Ishikawa (cell line): ENCODE results near the gene BTBD9.

Experiments used
- CREB1 ChIP-seq: IDR thresholded peaks from 2 replicates; pipeline ENCODE4 v1.6.1; 2012; ENCODE audit warnings: low read depth
- EGR1 ChIP-seq: IDR thresholded peaks from 2 replicates; pipeline ENCODE4 v1.6.1; 2012
- EP300 ChIP-seq: IDR thresholded peaks from 2 replicates; pipeline ENCODE4 v1.6.1; 2012; ENCODE audit warnings: borderline replicate concordance
- FOXM1 ChIP-seq: IDR thresholded peaks from 2 replicates; pipeline ENCODE4 v1.6.1; 2012; ENCODE audit warnings: low read depth, borderline replicate concordance
- NFIC ChIP-seq: IDR thresholded peaks from 2 replicates; pipeline ENCODE4 v1.6.1; 2012
- RAD21 ChIP-seq: IDR thresholded peaks from 2 replicates; pipeline ENCODE4 v1.6.1; 2012; ENCODE audit warnings: low read depth
- TAF1 ChIP-seq: IDR thresholded peaks from 2 replicates; pipeline ENCODE4 v1.6.1; 2012; ENCODE audit warnings: low read depth, mild to moderate bottlenecking
- TCF12 ChIP-seq: IDR thresholded peaks from 2 replicates; pipeline ENCODE4 v1.6.1; 2012; ENCODE audit warnings: low read depth
- TEAD4 ChIP-seq: IDR thresholded peaks from 2 replicates; pipeline ENCODE4 v1.6.1; 2012
- YY1 ChIP-seq: IDR thresholded peaks from 2 replicates; pipeline ENCODE4 v1.6.1; 2012; ENCODE audit warnings: low read depth
- ZBTB7A ChIP-seq: IDR thresholded peaks from 2 replicates; pipeline ENCODE4 v1.6.1; 2012; ENCODE audit warnings: low read depth
- TF ChIP-seq, protein P1 (sequence below): IDR thresholded peaks from 2 replicates; pipeline ENCODE4 v1.6.1; 2012

DNA sequence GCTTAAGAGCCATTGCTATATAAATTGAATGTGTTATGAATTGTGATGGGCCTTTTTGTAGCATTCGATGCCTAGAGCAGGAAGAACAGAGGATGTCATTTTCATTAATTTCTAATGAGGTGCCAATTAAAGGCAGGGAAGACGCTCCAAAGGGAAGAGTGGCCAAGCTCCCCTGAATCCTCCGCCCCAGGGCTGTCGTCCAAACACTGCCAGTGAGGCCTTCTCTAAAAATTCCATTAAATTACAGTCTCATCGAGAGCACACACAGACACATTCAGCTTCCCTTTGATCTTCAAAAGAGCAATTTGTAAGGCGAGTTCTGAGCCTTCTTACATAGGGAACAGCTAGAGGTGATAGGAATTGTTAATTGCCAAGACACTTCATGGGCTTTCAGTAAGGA, 520.2 kb downstream of the BTBD9 start:
- TF ChIP-seq RAD21: no peak
- TF ChIP-seq TAF1: no peak
- no peak for TF ChIP-seq TCF12
- TF ChIP-seq EGR1: no peak
- no peak for TF ChIP-seq ZBTB7A
- TF ChIP-seq, protein P1, sequence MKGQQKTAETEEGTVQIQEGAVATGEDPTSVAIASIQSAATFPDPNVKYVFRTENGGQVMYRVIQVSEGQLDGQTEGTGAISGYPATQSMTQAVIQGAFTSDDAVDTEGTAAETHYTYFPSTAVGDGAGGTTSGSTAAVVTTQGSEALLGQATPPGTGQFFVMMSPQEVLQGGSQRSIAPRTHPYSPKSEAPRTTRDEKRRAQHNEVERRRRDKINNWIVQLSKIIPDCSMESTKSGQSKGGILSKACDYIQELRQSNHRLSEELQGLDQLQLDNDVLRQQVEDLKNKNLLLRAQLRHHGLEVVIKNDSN: no peak
- TF ChIP-seq CREB1: no peak
- TF ChIP-seq YY1: no peak
- TF ChIP-seq FOXM1: no peak
- no peak for TF ChIP-seq TEAD4
- TF ChIP-seq NFIC: no peak
- no peak for TF ChIP-seq EP300
